H4 (cell line): ENCODE results near the gene GPR55. TPM values are rescaled to one million over a fixed set of nuclear protein-coding genes. Genes with fewer than 3 reads are reported as not detected.

Experiments used
- DNase-seq: peaks from one replicate; pipeline ENCODE4 v3.0.0-alpha.2; 2015; ENCODE audit warnings: low spot score
- total RNA-seq: library from RNA; depleted of rRNA; stranded (reverse); fragments of >200 nt; shearing (Covaris generic); gene quantifications from 2 replicates; pipeline ENCODE4 v1.2.3, GENCODE V29; 2014; rRNA removed

Gene GPR55
- total RNA-seq, 1 experiment from 2014 or later: 0.87 TPM

DNA sequence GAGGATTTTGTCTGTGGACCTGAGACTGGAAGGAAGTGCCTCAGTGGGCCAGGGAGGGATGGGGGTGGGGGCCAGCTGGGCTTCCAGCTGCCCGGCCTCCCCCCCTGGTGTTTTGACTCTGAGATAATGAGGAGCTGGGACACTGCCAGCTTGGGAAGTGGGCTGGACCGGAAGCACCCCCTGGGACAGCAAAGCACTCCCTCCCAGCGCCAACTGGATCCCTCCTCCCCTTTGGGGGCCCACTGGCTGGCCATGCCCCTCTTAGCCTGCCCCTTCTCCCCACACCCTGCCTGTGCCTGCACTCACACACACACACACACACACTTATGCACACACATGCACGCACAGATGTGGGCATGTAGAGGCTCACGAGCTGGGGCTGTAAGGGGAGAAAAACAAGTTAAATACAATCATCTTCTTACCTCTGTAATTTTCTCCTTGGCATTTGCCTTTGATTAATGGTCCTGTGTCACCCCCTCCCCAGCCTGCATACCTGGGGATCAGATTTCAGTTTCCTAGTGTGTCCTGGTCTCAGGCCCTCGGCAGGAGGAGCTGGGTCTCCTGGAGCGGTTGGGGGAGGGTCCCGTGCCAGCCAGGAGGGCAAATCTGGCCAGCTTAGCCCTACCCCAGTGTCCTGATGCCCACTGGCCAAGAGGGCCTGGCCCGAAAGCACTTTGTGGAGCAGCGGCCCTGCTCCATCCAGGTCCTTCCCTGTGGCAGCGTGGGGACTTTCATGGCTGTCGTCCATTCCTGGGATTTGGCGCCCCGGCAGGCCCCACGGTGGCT is 56.7 kb downstream of the GPR55 start:
- DNase-seq: no peak

DNA sequence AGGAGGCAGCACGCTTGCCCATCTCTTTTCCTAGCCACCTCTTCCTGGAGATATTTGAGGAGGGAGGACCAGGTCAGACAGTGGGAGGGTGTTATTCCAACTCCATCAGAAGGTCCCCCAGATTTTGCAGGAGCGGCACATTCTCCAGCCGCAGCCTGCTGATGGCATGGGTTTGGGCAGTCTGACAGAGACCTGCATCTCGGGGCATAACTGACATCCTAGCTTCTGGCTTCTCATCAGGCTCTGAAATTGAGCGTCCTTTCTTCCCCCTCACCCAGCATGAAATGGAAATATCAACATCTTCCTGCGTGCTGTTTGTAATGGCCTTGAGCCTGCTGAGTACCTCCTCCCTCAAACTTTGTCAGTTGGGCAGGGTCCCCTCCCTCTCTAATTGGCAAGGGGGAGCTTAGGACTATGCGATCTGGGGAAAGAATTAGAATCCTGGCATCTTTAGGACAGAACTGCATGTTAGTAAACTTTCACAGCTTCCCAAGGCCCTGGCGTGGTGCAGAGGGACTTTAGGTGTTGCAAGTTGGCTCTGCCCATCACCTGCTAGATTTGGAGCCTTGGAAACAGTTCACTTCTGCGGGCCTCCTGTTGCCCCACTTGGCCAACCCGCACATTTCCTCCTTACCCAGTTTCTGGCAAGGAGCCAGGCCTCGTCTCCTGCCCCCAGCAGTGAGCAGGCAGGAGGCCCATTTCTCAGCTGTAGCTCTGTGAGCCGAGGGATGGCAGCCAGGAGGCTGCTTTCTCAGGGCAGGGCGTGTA is 58.1 kb downstream of the GPR55 start:
- peak; percentile 53 for DNase-seq

DNA sequence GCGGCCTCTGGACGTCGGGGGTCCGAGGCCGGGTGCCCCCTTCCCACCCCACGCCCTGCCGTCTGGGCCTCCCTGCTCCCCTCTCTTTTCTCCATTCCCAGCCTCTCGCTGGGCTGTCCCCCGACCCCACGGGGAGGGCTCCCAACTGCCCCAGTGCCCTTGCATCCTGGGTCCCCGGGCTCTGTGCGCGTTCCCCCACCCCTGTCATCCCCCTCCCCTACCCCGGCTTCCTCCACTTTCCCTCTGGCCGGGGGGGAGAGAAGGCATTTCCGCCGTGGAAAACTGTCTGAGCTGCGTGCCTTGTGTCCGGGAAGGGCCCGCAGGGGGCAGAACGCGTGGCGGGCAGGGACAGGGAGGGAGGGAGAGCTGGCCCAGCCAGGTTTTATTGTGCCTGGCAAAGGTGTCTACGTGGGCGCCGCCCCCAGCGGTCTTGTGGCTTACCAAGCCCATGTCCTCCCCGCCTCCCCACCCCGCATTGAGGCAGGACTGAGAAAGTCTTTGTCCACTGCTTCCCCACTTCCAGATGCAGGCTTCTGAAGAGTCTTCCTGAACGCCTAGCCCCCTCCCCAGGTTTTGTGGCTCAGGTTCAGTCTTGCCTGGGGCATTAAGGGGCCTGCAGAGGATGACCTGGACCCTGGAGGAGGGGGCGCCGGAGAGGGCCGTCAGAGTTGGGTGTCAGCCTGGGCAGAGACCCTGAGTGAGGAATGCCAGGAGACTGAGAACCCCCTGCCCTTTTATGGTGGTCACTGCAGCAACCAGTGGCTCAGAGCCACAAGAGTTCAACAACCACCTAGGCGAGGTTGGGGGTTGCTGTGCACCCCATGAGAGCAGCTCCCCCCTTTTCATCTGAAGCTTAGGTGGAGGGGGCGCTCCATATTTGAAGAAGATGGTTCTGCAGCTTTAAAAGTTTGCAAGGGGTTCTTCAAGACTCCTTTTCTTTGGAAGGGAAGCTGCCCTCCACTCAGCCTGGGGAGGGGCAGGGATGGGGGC is 59.0 kb downstream of the GPR55 start:
- DNase-seq: no peak

DNA sequence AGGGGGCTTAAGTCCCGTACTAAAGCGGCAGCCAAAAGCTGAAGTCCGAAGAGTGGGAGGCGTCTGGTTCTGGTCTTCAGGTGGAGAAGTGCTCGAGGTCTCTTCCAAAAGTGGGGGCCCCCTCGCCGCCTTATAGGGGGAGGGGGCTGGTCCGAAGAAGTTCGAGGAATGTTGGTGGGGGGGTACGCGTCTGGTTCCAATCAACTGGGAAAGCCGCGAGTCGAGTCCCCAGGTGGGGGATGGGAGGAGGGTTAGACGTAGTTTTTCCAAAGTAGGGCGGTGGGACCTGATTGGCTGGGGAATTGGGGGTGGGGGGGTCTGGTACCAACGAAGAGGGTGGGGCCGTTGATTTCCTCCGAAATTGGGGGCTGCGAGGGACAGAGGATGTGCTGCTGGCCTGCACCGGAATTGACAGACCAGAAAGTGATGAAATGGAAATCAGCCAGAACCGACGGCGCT is 59.7 kb downstream of the GPR55 start:
- DNase-seq: no peak

DNA sequence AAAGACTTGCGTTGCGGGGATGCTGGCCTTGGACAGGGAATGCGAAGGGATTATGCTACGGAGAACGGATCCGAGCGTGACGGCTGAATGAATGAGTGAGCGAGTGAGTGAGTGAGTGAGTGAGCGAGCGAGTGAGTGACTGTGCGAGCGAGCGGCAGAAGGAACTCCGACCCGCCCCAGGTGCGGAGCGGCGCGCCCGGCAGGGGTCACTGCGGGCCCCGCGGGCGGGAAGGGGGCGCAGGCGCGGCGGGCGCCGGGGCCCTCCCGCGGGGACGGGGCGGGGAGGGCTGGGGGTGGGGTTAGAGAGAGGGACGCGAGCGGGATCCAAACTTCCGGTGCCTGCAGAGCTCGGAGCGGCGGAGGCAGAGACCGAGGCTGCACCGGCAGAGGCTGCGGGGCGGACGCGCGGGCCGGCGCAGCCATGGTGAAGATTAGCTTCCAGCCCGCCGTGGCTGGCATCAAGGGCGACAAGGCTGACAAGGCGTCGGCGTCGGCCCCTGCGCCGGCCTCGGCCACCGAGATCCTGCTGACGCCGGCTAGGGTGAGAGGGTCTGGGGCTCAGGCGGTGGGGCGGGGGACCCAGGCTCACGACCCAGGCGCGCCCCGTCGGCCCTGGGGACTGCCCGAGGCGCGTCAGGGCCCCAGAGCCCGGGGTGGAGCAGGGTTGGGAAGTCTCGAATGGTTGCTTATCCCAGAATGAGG is 60.3 kb downstream of the GPR55 start, which contains the start of gene ITM2C:
ITM2C (plus strand) TSS at position 338 of the 702 bp plus-strand sequence; CDS start at position 422, 84 bp downstream.
- DNase-seq: peak; percentile 55

DNA sequence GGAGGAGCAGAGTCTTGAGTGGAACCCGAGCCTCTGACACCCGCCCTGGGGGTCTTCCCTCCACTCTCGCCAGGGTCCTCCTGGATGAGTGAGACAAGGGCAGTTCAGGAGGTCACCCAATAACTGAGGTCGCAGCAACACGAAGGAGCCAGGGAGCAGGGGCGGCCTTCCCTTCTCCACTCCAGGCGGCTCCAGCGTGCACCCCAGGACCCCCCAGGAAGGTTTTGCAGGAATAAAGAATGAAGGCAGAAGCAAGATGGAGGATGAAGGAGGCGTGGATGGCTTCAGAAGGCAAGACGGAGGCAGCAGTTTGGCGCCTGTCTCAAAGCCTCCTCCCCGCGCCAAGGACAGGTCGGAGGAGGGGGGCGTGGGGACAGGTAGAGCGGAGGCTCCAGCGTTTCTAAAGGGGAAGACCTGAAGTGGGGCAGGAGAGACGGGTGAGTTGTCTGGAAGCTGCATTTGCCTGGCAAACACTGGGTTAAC is 60.9 kb downstream of the GPR55 start:
- no peak for DNase-seq

DNA sequence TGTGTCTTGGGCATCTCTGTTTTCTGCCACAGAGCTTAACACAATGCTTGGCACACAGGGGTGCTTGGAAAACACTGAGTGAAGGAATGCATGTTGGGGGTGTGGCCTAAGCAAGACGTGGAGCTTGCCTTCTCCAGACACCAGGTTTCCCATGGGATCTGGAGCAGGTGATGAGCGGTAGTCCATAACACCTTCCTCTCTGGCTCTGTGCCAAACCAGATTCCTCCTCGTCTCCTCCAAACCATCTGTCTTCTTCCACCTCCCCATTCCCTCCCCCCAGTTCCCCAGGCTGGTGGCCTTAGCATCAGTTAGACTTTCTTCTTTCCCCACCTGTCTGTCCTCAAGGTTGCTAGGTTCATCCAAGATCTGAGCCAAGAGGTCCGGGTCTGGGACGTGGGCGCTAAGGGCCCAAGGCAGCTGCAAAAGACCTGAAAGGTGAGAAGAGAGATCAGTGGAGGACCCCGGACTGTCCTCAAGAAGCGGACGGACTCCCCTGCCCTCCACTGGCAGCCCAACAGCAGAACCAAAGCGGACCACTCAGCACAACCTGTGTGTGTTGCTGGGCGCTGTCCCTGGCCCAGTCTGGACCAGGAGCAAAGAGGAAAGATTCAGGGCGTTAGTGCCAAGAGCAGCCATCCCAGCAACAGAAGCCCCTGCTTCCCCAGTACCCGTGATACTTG is 61.5 kb downstream of the GPR55 start:
- DNase-seq: no peak

DNA sequence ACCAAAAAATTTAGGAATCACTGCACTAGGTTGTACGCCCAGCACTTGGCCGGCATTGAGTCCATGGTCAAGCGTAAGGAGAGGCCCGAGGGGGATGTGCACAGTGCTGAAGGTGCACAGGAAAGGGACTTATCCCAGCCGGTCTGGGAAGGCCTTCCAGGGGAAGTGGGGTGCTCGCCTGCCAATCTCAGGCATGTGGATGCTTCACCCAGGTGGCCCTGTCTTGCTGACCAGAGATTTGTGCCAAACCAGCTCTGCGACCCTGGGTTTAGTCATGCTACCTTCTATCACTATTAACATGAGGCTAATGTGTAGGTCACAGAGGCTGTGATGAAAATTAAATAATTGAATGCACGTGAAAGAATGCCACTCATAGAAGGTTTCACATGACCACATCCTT is 62.0 kb downstream of the GPR55 start:
- DNase-seq: no peak

DNA sequence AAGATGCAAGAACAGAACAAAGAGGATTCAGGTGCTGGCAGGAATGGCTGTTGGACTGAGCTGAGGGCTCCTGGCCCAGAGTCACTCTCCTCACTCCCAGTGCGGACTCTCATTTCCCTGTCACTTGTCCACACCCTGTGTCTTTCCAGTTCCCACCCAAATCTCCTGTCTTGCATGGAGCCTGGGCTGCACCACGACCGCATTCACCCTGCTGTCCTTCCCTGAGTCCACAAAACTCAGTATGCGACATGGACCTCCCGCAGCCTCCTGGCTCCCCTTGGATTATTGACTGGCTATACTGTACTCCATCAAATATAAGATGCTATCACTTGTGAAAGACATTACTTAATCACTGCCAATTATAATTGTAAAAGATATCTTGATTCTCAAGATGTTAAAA is 62.8 kb downstream of the GPR55 start:
- DNase-seq: no peak

DNA sequence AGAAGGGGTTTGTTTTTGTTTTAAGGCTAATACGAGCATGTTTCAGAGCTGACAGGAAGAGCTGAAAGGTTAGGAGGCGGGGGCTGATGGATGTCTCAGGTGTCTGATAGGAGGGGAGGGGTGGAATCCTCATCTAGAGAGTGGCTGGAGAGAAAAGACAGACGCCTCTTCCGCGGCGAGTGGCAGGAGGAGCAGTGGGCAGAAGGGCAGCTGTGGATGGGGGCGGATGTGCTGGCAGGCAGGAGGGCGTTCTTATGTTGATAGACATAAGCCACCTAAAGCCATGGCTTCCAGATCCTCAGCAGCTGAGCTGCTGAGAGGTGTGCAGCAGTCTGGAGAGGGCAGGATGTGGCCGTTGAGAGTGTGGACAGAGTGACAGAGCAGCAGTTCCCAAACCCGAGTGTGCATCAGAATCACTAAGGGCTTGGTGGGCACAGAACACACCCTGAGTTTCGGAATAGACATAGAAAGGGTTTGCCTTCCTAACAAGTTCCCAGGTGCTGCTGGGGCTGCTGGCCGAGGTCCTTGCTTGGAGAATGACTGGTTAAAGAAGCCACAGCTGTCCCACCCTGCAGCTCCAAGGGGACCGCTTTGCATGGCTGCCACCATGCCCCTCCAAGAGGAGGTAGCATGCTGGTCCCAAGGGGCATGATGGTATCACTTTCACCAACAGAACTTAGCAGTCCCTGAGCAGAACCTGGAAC is 63.3 kb downstream of the GPR55 start:
- DNase-seq: no peak

Other genes with a start within 250 kb of the GPR55 start
- gene CAB39, start 212.4 kb downstream of the GPR55 start, total RNA-seq: 32.8 and 42.2 TPM in 2 replicates
- gene ITM2C, start 60.3 kb downstream of the GPR55 start, total RNA-seq: 85.8 and 96.9 TPM in 2 replicates
- not detected in 2 replicates for gene SPATA3, start 70.9 kb upstream of the GPR55 start, total RNA-seq
- 0.75 and 1.4 TPM in 2 replicates for gene C2orf72, start 112.3 kb upstream of the GPR55 start, total RNA-seq
- gene PSMD1, start 131.6 kb upstream of the GPR55 start, total RNA-seq: 129 and 131 TPM in 2 replicates
- not detected in 2 replicates for gene HTR2B, start 199.8 kb upstream of the GPR55 start, total RNA-seq